ENCODE results near the gene EXOSC1. TPM values are rescaled to one million over a fixed set of nuclear protein-coding genes. Genes with fewer than 3 reads are reported as not detected.

The EXOSC1 gene
- total RNA-seq, 1 experiment from 2014 or later = 60.3 TPM

GRCh38 chr10:97494151-97494550, 48.3 kb upstream of the EXOSC1 start:
- peaks cover 36% of the 10 kb centered on the region for H3K4me1 ChIP-seq (ENCODE audit: control insufficient read depth, insufficient read depth, low read length)
- TF ChIP-seq REST (IDR thresholded peaks at IDR 0.05; ENCODE audit: insufficient read depth in 1 of 2, low read depth in 2 of 2, low read length in 1 of 2) (no peak), CTCF (IDR thresholded peaks at IDR 0.05) (no peak), SIN3A (IDR thresholded peaks at IDR 0.05; ENCODE audit: borderline replicate concordance, insufficient read depth, low read depth, low read length) (no peak), POLR2AphosphoS5 (IDR thresholded peaks at IDR 0.05; ENCODE audit: low read depth, low read length) (no peak), TCF7L2 (IDR thresholded peaks at IDR 0.05; ENCODE audit: low read depth, low read length) (no peak)
- CTCF ChIA-PET = no interaction called here
- POLR2A ChIA-PET = interaction anchor here (0.6 kb wide), 1 partner anchor 60 kb away, joined by 3 read pairs; no protein-coding TSS in a partner anchor
- DNase-seq (ENCODE audit: low read depth, low spot score) = no peak
- no peaks in the 10 kb centered on the region for H3K9me3 ChIP-seq (ENCODE audit: control insufficient read depth, insufficient read depth, low read depth, low read length)
- H3K27ac ChIP-seq (ENCODE audit: low read length) = peak overlapping the region; percentile 36; the same call in 1 of the 2 replicates
- no TSS peak for BruUV-seq (replicated peaks)
- H3K27me3 ChIP-seq (ENCODE audit: control insufficient read depth, insufficient read depth, low read length) = no peaks in the 10 kb centered on the region
- no peak for ATAC-seq
- intact Hi-C loops (cut with micrococcal nuclease; ENCODE audit: unreplicated experiment) (no loop called here), in situ Hi-C loops (cut with HindIII; ENCODE audit: low pct_unique_long_range_greater_than_20kb, low sequenced_read_pairs) (no loop called here)
- no peaks in the 10 kb centered on the region; the same call in 1 of the 2 replicates for H3K36me3 ChIP-seq (ENCODE audit: control insufficient read depth, insufficient read depth, low read length)
- H3K4me3 ChIP-seq (ENCODE audit: low read depth in 2 of 2, low read length in 2 of 2) = no peak overlapping the region

- no peaks in the 10 kb centered on the region for H3K36me3 ChIP-seq (ENCODE audit: control insufficient read depth, insufficient read depth, low read length)
- no peaks in the 10 kb centered on the region for H3K9me3 ChIP-seq (ENCODE audit: control insufficient read depth, insufficient read depth, low read depth, low read length)
- no peak for DNase-seq (ENCODE audit: low read depth, low spot score)
- no TSS peak for BruUV-seq (replicated peaks)
- ChIA-PET CTCF (interaction anchor here (0.8 kb wide), 1 partner anchor 49 kb away, joined by 3 read pairs; no protein-coding TSS in a partner anchor), POLR2A (no interaction called here)
- no peak for TF ChIP-seq SIN3A (IDR thresholded peaks at IDR 0.05; ENCODE audit: borderline replicate concordance, insufficient read depth, low read depth, low read length)
- no peak for TF ChIP-seq TCF7L2 (IDR thresholded peaks at IDR 0.05; ENCODE audit: low read depth, low read length)
- TF ChIP-seq CTCF (IDR thresholded peaks at IDR 0.05) = no peak
- no peak for TF ChIP-seq REST (IDR thresholded peaks at IDR 0.05; ENCODE audit: insufficient read depth in 1 of 2, low read depth in 2 of 2, low read length in 1 of 2)
- TF ChIP-seq POLR2AphosphoS5 (IDR thresholded peaks at IDR 0.05; ENCODE audit: low read depth, low read length) = no peak
- in situ Hi-C loops (cut with HindIII; ENCODE audit: low pct_unique_long_range_greater_than_20kb, low sequenced_read_pairs) (no loop called here), intact Hi-C loops (cut with micrococcal nuclease; ENCODE audit: unreplicated experiment) (no loop called here)
- ATAC-seq = no peak; the same call in 1 of the 2 replicates
- peak overlapping the region; percentile 11; the same call in 1 of the 2 replicates for H3K27ac ChIP-seq (ENCODE audit: low read length)
- H3K4me1 ChIP-seq (ENCODE audit: control insufficient read depth, insufficient read depth, low read length) = peaks cover 22% of the 10 kb centered on the region
- H3K4me3 ChIP-seq (ENCODE audit: low read depth in 2 of 2, low read length in 2 of 2) = no peak overlapping the region
- no peaks in the 10 kb centered on the region for H3K27me3 ChIP-seq (ENCODE audit: control insufficient read depth, insufficient read depth, low read length)
Observed at GRCh38 chr10:97490592-97490991, 44.8 kb upstream of the EXOSC1 start.
